GM06990 (cell line): Measurements from ENCODE around the gene CHST9.

Experiments
- DNase-seq: peaks from one replicate; pipeline ENCODE4 v3.0.0-alpha.2; 2011; ENCODE audit not compliant: insufficient read length; ENCODE audit errors: extremely low read depth
- H3K27me3 ChIP-seq: replicated peaks from 2 replicates; pipeline ENCODE4 v1.6.0; 2011; ENCODE audit warnings: low read length; ENCODE audit not compliant: control insufficient read depth, insufficient read depth
- H3K36me3 ChIP-seq: 2 replicates; pipeline ENCODE4 v1.5.1; 2011; ENCODE audit warnings: low read length; ENCODE audit not compliant: control insufficient read depth, insufficient read depth
- H3K4me3 ChIP-seq: replicated peaks from 2 replicates; pipeline ENCODE4 v1.5.1; 2011; ENCODE audit warnings: low read depth, mild to moderate bottlenecking, control low read depth, low read length
- TF ChIP-seq, protein P1 (sequence below): IDR thresholded peaks from 2 replicates; pipeline ENCODE4 v1.5.1; 2011; ENCODE audit warnings: low read length, control low read depth, mild to moderate bottlenecking, inconsistent platforms; ENCODE audit not compliant: insufficient read depth, poor library complexity, severe bottlenecking

The CHST9 gene

DNA sequence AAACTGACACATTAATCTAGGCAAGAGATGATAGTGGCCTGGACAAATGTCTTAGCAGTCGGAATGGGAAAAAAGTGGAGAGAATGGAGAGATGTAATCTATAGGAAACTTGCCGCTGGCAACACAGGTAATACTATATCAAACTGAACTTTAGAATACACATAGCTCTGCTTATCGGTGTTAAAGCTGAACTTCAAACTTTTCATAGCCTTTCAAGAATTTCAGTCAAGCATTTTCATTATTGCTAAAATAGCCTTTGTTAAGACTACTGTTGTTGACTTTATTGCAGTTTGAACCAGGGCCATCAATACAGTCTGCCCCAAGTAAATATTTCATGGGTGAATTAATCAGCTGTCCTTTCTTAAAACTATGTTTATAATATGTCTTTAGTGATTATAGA, 12.9 kb upstream of the CHST9 start:
- TF ChIP-seq, protein P1, sequence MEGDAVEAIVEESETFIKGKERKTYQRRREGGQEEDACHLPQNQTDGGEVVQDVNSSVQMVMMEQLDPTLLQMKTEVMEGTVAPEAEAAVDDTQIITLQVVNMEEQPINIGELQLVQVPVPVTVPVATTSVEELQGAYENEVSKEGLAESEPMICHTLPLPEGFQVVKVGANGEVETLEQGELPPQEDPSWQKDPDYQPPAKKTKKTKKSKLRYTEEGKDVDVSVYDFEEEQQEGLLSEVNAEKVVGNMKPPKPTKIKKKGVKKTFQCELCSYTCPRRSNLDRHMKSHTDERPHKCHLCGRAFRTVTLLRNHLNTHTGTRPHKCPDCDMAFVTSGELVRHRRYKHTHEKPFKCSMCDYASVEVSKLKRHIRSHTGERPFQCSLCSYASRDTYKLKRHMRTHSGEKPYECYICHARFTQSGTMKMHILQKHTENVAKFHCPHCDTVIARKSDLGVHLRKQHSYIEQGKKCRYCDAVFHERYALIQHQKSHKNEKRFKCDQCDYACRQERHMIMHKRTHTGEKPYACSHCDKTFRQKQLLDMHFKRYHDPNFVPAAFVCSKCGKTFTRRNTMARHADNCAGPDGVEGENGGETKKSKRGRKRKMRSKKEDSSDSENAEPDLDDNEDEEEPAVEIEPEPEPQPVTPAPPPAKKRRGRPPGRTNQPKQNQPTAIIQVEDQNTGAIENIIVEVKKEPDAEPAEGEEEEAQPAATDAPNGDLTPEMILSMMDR, result no peak
- Histone ChIP-seq H3K4me3 (no peak overlapping the region), H3K27me3 (no peaks in the 10 kb centered on the region), H3K36me3 (no peaks in the 10 kb centered on the region)
- DNase-seq, result no peak

DNA sequence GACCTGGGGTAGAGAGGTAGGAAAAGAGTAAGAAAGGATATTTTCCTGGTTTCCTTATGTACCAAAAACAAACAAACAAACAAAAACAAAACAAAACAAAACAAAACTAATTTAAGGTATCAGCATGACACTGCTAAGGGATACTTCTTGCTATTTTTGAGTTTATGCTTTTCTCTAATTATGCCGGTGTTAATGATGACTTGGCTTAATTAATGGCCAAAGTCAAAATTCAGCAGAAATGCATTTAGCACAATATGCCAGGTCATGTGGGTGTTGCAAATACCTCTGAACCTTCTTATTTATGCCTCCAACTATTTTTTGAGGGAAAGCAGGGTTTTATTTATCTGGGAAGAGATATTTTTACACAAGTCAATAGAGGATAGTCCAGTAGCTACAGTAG, 3.2 kb upstream of the CHST9 start:
- H3K36me3 ChIP-seq, result no peaks in the 10 kb centered on the region
- TF ChIP-seq, protein P1, result no peak
- no peak overlapping the region for H3K4me3 ChIP-seq
- no peak for DNase-seq
- H3K27me3 ChIP-seq, result no peaks in the 10 kb centered on the region

DNA sequence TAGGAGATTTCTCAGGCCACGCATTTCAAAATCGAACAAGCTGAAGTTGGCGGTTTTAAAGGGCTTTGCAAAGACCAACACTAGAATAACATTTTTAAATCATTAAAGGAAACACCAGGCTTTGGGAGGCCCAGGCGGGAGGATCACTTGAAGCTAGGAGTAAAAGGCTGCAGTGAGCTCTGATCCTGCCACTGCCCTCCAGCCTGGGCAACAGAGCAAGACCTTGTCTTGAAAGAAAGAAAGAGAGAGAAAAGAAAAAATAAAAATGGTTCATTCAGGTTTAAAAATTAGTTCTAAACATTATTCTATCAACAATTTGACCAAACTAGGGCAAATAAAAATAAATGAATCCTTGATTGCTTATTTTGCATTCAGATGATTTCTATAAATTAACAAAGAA, 789 bp upstream of the CHST9 start:
- Histone ChIP-seq H3K4me3 (no peak overlapping the region), H3K27me3 (no peaks in the 10 kb centered on the region), H3K36me3 (no peaks in the 10 kb centered on the region)
- DNase-seq, result no peak
- TF ChIP-seq, protein P1, result no peak

DNA sequence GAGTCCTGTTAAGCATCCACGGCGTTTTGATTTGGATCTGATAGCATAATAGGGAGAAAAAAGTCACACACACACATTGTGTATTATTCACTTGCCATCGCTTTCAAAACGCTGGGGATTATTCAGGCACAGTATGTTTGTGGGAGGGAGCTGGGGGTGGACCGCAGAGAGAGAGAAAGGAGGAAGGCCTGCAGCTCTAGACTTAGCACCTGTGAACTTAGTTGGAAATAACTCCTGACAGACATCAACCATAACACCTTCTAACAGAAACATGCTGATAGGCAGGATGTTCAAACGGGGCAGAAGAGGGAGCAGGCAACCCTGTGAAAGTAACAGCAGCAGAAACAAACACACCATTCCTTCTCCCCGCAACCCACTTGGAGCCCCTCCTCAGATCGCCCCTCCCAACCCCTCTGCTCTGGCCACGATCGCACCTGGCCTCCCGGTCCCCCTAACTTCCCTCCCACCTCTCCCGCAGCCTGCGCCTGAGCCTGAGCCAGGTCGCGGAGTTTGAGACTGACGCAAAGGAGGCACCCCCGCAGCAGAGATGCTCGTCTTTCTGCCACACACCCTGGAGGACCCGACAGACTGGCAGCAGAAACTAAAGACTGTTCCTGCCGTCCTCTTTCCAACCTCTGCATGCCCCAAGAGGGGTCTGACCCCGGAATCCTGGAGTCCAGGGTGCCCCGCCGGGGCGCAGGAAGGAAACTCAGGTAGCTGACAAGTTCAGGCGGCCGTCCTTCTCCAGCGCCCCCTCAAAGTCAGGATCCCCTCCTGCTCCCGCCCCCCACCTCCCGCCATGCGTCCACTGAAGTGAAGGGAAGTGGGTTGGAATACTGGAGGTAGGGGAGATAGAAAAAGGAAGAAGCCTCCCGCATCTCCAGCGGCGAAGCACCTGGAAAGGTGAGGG, 738 bp downstream of the CHST9 start:
- DNase-seq, result peak; percentile 1
- Histone ChIP-seq H3K27me3 (no peaks in the 10 kb centered on the region), H3K4me3 (no peak overlapping the region), H3K36me3 (no peaks in the 10 kb centered on the region)
- TF ChIP-seq, protein P1, result no peak

DNA sequence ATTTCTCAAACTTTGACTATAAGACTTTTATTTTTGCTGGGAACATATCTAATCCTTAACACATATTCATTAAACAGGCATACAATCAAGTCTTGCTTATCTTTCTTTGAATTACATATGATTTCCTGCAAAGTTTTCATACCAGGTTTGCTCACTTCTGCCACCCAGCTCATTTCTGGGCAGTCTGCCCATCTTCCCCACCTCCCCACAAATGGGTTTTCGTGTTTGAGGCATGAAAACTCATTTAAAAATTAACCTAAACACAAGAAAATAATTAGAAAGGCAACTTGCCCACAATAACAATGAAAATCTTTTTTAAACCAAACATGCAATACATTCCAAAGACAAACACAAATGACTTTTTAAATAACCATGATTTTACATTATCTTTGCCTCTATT, 3.4 kb downstream of the CHST9 start:
- Histone ChIP-seq H3K36me3 (no peaks in the 10 kb centered on the region), H3K4me3 (no peak overlapping the region), H3K27me3 (no peaks in the 10 kb centered on the region)
- no peak for DNase-seq
- TF ChIP-seq, protein P1, result no peak

DNA sequence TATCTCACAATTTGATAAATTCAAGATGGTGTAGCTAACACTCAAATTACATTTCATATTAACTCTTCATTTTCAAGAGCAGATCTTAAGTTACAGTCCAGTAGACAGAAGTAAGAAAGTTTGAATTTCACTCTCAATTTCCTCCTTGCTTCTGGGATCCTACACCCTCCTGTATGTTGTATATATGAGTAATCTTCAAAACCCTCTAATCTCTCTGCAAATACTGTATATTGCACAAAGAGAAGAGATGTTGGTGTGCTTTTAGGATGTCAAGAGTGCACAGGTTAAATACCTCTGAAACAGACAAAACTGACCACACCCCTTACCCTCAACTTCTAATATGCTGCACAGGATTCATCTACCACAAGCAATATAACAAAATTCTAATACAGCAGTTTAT, 6.7 kb downstream of the CHST9 start:
- no peaks in the 10 kb centered on the region for H3K27me3 ChIP-seq
- H3K36me3 ChIP-seq, result no peaks in the 10 kb centered on the region
- DNase-seq, result no peak
- TF ChIP-seq, protein P1, result no peak
- H3K4me3 ChIP-seq, result no peak overlapping the region
